Activated naive CD8-positive, alpha-beta T cell treated with anti-CD3 and anti-CD28 coated beads for 36 hours (primary cell): ENCODE results near the gene UNC5CL. TPM values are rescaled to one million over a fixed set of nuclear protein-coding genes. Genes with fewer than 3 reads are reported as not detected.

Source experiments
- DNase-seq: peaks from one replicate; pipeline ENCODE4 v3.0.0; 2021
- H3K27ac Mint-ChIP-seq: one replicate; pipeline ENCODE4 v1.8.0; 2022; ENCODE audit warnings: mild to moderate bottlenecking, moderate library complexity, mixed read lengths
- H3K27me3 Mint-ChIP-seq: one replicate; pipeline ENCODE4 v1.8.0; 2022; ENCODE audit warnings: mild to moderate bottlenecking, mixed read lengths
- H3K36me3 Mint-ChIP-seq: one replicate; pipeline ENCODE4 v1.8.0; 2021; ENCODE audit warnings: mild to moderate bottlenecking, mixed read lengths
- H3K4me1 Mint-ChIP-seq: one replicate; pipeline ENCODE4 v1.8.0; 2021; ENCODE audit warnings: mixed read lengths
- H3K4me3 Mint-ChIP-seq: one replicate; pipeline ENCODE4 v1.8.0; 2022; ENCODE audit warnings: mild to moderate bottlenecking, moderate library complexity, mixed read lengths
- H3K9me3 Mint-ChIP-seq: one replicate; pipeline ENCODE4 v1.8.0; 2022; ENCODE audit warnings: mixed read lengths
- total RNA-seq, 2 experiments: library from RNA; stranded (reverse); gene quantifications; one replicate each; pipeline ENCODE4 v1.2.3, GENCODE V29; 2021

UNC5CL gene
- total RNA-seq, 2 experiments from 2014 or later = 1.3 to 1.7 TPM

- Mint-ChIP-seq H3K27ac (peak within 1 kb of the TSS; percentile 98), H3K36me3 (peaks cover 25% of the 10 kb centered on the region), H3K27me3 (no peaks in the 10 kb centered on the region), H3K9me3 (no peaks in the 10 kb centered on the region), H3K4me1 (peaks cover 42% of the 10 kb centered on the region), H3K4me3 (peak within 1 kb of the TSS; percentile 94)
- DNase-seq = peak; percentile 100
These were observed 33.2 kb upstream of the UNC5CL start, which contains the start of gene OARD1 for GRCh38 chr6:41071923-41072835. Gene OARD1, minus strand, starts transcription at chr6:41072356. Its CDS starts 722 bp downstream, at chr6:41071634.

GRCh38 chr6:41071501-41071922 is 32.5 kb upstream of the UNC5CL start:
- H3K36me3 Mint-ChIP-seq = peaks cover 31% of the 10 kb centered on the region
- no peaks in the 10 kb centered on the region for H3K9me3 Mint-ChIP-seq
- no peaks in the 10 kb centered on the region for H3K27me3 Mint-ChIP-seq
- H3K27ac Mint-ChIP-seq = peak overlapping the region; percentile 98
- no peak for DNase-seq
- H3K4me3 Mint-ChIP-seq = peak overlapping the region; percentile 94
- peaks cover 45% of the 10 kb centered on the region for H3K4me1 Mint-ChIP-seq

GRCh38 chr6:41066867-41067304 is 27.9 kb upstream of the UNC5CL start:
- Mint-ChIP-seq H3K27ac (no peak overlapping the region), H3K9me3 (no peaks in the 10 kb centered on the region), H3K36me3 (peaks cover 33% of the 10 kb centered on the region), H3K4me1 (peaks cover 32% of the 10 kb centered on the region), H3K27me3 (no peaks in the 10 kb centered on the region), H3K4me3 (no peak overlapping the region)
- peak; percentile 40 for DNase-seq

- H3K9me3 Mint-ChIP-seq = no peaks in the 10 kb centered on the region
- no peak for DNase-seq
- peaks cover 29% of the 10 kb centered on the region for H3K36me3 Mint-ChIP-seq
- no peak overlapping the region for H3K4me3 Mint-ChIP-seq
- H3K27ac Mint-ChIP-seq = no peak overlapping the region
- H3K4me1 Mint-ChIP-seq = peaks cover 25% of the 10 kb centered on the region
- H3K27me3 Mint-ChIP-seq = no peaks in the 10 kb centered on the region
These were observed 26.6 kb upstream of the UNC5CL start for GRCh38 chr6:41065550-41066026.

- peaks cover 27% of the 10 kb centered on the region for H3K36me3 Mint-ChIP-seq
- H3K9me3 Mint-ChIP-seq = no peaks in the 10 kb centered on the region
- H3K4me1 Mint-ChIP-seq = peaks cover 22% of the 10 kb centered on the region
- DNase-seq = no peak
- no peak overlapping the region for H3K4me3 Mint-ChIP-seq
- H3K27ac Mint-ChIP-seq = no peak overlapping the region
- H3K27me3 Mint-ChIP-seq = no peaks in the 10 kb centered on the region
These were observed 25.8 kb upstream of the UNC5CL start for GRCh38 chr6:41064841-41065240.

DNA sequence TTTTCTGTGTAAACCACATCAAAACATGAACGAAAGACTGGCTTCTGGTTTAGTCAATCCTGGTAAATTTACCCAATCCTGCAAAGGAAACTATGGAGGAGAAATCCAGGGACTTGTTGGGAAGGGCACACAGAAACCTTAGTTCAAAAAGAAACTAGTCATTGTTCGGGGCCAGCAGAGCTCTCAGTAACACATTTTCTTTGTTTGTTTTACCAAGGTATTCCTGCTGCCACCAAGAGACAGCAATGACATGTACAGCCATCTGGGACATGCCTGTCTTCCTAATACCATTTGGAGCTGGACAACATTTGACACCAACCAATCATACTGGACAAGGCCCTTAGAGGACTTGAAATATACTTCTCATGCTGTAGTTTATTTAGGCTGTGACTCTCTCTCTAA is 24.9 kb upstream of the UNC5CL start:
- Mint-ChIP-seq H3K9me3 (no peaks in the 10 kb centered on the region), H3K27ac (no peak overlapping the region), H3K4me1 (peaks cover 17% of the 10 kb centered on the region), H3K36me3 (peaks cover 27% of the 10 kb centered on the region), H3K27me3 (no peaks in the 10 kb centered on the region), H3K4me3 (no peak overlapping the region)
- no peak for DNase-seq

GRCh38 chr6:41062056-41062455 is 23.0 kb upstream of the UNC5CL start:
- Mint-ChIP-seq H3K4me1 (peaks cover 18% of the 10 kb centered on the region), H3K4me3 (no peak overlapping the region), H3K27ac (no peak overlapping the region), H3K9me3 (no peaks in the 10 kb centered on the region), H3K36me3 (peaks cover 22% of the 10 kb centered on the region), H3K27me3 (no peaks in the 10 kb centered on the region)
- no peak for DNase-seq

DNA sequence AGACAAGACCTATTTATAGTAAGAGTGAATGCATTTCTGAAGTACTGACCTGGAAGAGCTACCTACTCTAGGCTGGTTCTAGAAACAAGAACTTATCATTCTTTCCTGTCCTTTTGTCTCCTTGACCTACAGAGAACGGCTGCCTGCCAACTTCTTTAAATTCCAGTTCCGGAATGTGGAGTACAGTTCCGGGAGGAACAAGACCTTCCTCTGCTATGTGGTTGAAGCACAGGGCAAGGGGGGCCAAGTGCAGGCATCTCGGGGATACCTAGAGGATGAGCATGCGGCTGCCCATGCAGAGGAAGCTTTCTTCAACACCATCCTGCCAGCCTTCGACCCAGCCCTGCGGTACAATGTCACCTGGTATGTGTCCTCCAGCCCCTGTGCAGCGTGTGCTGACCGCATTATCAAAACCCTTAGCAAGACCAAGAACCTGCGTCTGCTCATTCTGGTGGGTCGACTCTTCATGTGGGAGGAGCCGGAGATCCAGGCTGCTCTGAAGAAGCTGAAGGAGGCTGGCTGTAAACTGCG is 22.2 kb upstream of the UNC5CL start:
- no peak overlapping the region for H3K4me3 Mint-ChIP-seq
- H3K36me3 Mint-ChIP-seq = peaks cover 15% of the 10 kb centered on the region
- H3K27ac Mint-ChIP-seq = no peak overlapping the region
- no peaks in the 10 kb centered on the region for H3K9me3 Mint-ChIP-seq
- peaks cover 13% of the 10 kb centered on the region for H3K4me1 Mint-ChIP-seq
- no peaks in the 10 kb centered on the region for H3K27me3 Mint-ChIP-seq
- DNase-seq = no peak

DNA sequence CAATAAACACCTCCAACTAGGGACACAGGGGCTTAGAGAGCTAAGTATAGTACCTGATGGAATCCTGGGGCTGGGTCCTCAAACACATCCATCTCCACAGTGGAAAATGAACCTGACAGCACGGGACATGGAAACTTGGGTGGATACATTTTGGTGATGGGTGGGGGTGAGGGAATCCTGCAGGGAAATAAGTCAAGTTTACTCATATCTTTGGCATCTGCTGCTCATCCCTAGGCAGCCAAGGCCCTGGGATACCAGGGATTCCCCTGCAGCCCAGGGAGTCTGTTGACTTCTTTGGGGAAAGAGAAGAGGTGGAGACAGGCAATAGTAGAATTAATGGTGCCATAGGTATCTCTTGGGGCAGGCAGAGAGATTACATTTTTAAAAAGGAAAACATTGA is 20.5 kb upstream of the UNC5CL start:
- H3K27ac Mint-ChIP-seq = no peak overlapping the region
- H3K36me3 Mint-ChIP-seq = peaks cover 11% of the 10 kb centered on the region
- no peak for DNase-seq
- H3K4me3 Mint-ChIP-seq = no peak overlapping the region
- no peaks in the 10 kb centered on the region for H3K9me3 Mint-ChIP-seq
- no peaks in the 10 kb centered on the region for H3K27me3 Mint-ChIP-seq
- peaks cover 9% of the 10 kb centered on the region for H3K4me1 Mint-ChIP-seq

GRCh38 chr6:41058783-41059181 is 19.8 kb upstream of the UNC5CL start:
- H3K4me1 Mint-ChIP-seq = peaks cover 4% of the 10 kb centered on the region
- no peaks in the 10 kb centered on the region for H3K27me3 Mint-ChIP-seq
- H3K27ac Mint-ChIP-seq = no peak overlapping the region
- peaks cover 7% of the 10 kb centered on the region for H3K36me3 Mint-ChIP-seq
- DNase-seq = no peak
- H3K9me3 Mint-ChIP-seq = no peaks in the 10 kb centered on the region
- H3K4me3 Mint-ChIP-seq = no peak overlapping the region

GRCh38 chr6:41056768-41057490 is 17.9 kb upstream of the UNC5CL start:
- H3K36me3 Mint-ChIP-seq = peaks cover 7% of the 10 kb centered on the region
- H3K4me1 Mint-ChIP-seq = peaks cover 12% of the 10 kb centered on the region
- H3K4me3 Mint-ChIP-seq = no peak overlapping the region
- DNase-seq = no peak
- no peaks in the 10 kb centered on the region for H3K9me3 Mint-ChIP-seq
- H3K27me3 Mint-ChIP-seq = no peaks in the 10 kb centered on the region
- no peak overlapping the region for H3K27ac Mint-ChIP-seq

GRCh38 chr6:41055149-41055548 is 16.1 kb upstream of the UNC5CL start:
- Mint-ChIP-seq H3K36me3 (peaks cover 17% of the 10 kb centered on the region), H3K9me3 (no peaks in the 10 kb centered on the region), H3K4me3 (no peak overlapping the region), H3K27ac (no peak overlapping the region), H3K4me1 (peaks cover 15% of the 10 kb centered on the region), H3K27me3 (no peaks in the 10 kb centered on the region)
- no peak for DNase-seq

GRCh38 chr6:41054511-41054910 is 15.5 kb upstream of the UNC5CL start:
- Mint-ChIP-seq H3K27me3 (no peaks in the 10 kb centered on the region), H3K27ac (no peak overlapping the region), H3K4me3 (no peak overlapping the region), H3K36me3 (peaks cover 17% of the 10 kb centered on the region), H3K4me1 (peaks cover 15% of the 10 kb centered on the region), H3K9me3 (no peaks in the 10 kb centered on the region)
- DNase-seq = no peak

DNA sequence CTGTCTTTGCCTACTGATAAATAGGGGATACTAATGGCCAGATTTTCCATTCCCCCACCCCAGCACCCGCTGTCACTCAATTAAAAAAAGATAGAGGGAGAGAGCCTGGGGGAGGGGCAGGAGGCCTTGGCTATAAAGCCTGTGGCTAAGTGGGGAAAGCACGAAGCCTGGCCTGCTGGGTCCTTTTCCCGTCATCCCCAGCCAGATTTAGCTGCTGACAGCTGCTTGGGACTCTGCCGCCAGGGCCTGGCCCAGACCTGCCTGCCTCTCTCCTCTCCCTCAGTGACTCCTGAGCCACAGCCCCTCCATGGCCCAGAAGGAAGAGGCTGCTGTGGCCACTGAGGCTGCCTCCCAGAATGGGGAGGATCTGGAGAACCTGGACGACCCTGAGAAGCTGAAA is 14.0 kb upstream of the UNC5CL start, which contains the start of gene APOBEC2:
APOBEC2 (plus strand) TSS at position 162 of the 400 bp plus-strand sequence; CDS start at position 308, 146 bp downstream.
- no peak within 1 kb of the TSS for H3K4me3 Mint-ChIP-seq
- H3K4me1 Mint-ChIP-seq = peaks cover 12% of the 10 kb centered on the region
- no peak for DNase-seq
- H3K27me3 Mint-ChIP-seq = no peaks in the 10 kb centered on the region
- H3K36me3 Mint-ChIP-seq = peaks cover 17% of the 10 kb centered on the region
- no peaks in the 10 kb centered on the region for H3K9me3 Mint-ChIP-seq
- H3K27ac Mint-ChIP-seq = peak within 1 kb of the TSS; percentile 68

GRCh38 chr6:41051873-41052272 is 12.9 kb upstream of the UNC5CL start:
- no peaks in the 10 kb centered on the region for H3K27me3 Mint-ChIP-seq

More at GRCh38 chr6:41051873-41052272, 12.9 kb upstream of the UNC5CL start:
- no peaks in the 10 kb centered on the region for H3K9me3 Mint-ChIP-seq
- peak overlapping the region; percentile 68 for H3K27ac Mint-ChIP-seq
- peaks cover 12% of the 10 kb centered on the region for H3K4me1 Mint-ChIP-seq
- H3K36me3 Mint-ChIP-seq = peaks cover 15% of the 10 kb centered on the region
- DNase-seq = no peak
- H3K4me3 Mint-ChIP-seq = no peak overlapping the region
